Activated CD8-positive, alpha-beta T cell treated with anti-CD3 and anti-CD28 coated beads, Interleukin-2, amount 10 ng/mL, durations not matched to agents 7 days and 5 days (primary cell): ENCODE measurements around the gene SCARB1. TPM values are rescaled to one million over a fixed set of nuclear protein-coding genes. Genes with fewer than 3 reads are reported as not detected.
A peak's percentile ranks its signal among the peaks of the same experiment; 100 is the strongest.

Source experiments
- ATAC-seq: fragments of 150-1000 bp; cut with Tn5 transposase; one replicate; pipeline ENCODE4 v1.10.0; 2021; ENCODE audit warnings: moderate library complexity
- CTCF ChIA-PET: fragments of 350-600 bp; sonication (Branson Sonifier 250); formaldehyde crosslinking; loops from one replicate; lab custom pipeline; 2021; ENCODE audit warnings: antibody characterized with exemption; lab: Charles Lee
- POLR2A ChIA-PET: fragments of 350-600 bp; sonication (Branson Sonifier 250); formaldehyde crosslinking; loops from one replicate; lab custom pipeline; 2021; ENCODE audit warnings: antibody characterized with exemption; lab: Charles Lee
- DNase-seq: peaks from one replicate; pipeline ENCODE4 v3.0.0-alpha.2; 2020
- H3K27ac Mint-ChIP-seq: one replicate; pipeline ENCODE4 v1.8.0; 2021; ENCODE audit warnings: mild to moderate bottlenecking, mixed read lengths
- H3K27me3 Mint-ChIP-seq: one replicate; pipeline ENCODE4 v1.8.0; 2021; ENCODE audit warnings: low read depth, mixed read lengths
- H3K36me3 Mint-ChIP-seq: one replicate; pipeline ENCODE4 v1.8.0; 2021; ENCODE audit warnings: low read depth, mixed read lengths
- H3K4me1 Mint-ChIP-seq: one replicate; pipeline ENCODE4 v1.8.0; 2021; ENCODE audit warnings: low read depth, mixed read lengths
- H3K4me3 Mint-ChIP-seq: one replicate; pipeline ENCODE4 v1.8.0; 2021; ENCODE audit warnings: mild to moderate bottlenecking, mixed read lengths
- H3K9me3 Mint-ChIP-seq: one replicate; pipeline ENCODE4 v1.8.0; 2022; ENCODE audit warnings: mixed read lengths; ENCODE audit not compliant: insufficient read depth
- total RNA-seq, 2 experiments: library from RNA; stranded (reverse); gene quantifications; one replicate each; pipeline ENCODE4 v1.2.3, GENCODE V29; 2021

SCARB1 gene
- total RNA-seq, 2 experiments from 2014 or later = 12.5 to 14.6 TPM

- CTCF ChIA-PET = no interaction called here
Measured at GRCh38 chr12:124780336-124780735, 83.3 kb downstream of the SCARB1 start.

GRCh38 chr12:124779161-124780141 lies 84.2 kb downstream of the SCARB1 start:
- H3K27ac Mint-ChIP-seq = peak overlapping the region; percentile 55
- ChIA-PET CTCF (no interaction called here), POLR2A (no interaction called here)
- H3K9me3 Mint-ChIP-seq = no peaks in the 10 kb centered on the region
- ATAC-seq = no peak
- no peak overlapping the region for H3K4me3 Mint-ChIP-seq
- peaks cover 19% of the 10 kb centered on the region for H3K4me1 Mint-ChIP-seq
- H3K27me3 Mint-ChIP-seq = no peaks in the 10 kb centered on the region
- DNase-seq = no peak
- peaks cover 5% of the 10 kb centered on the region for H3K36me3 Mint-ChIP-seq

More at GRCh38 chr12:124780336-124780735, 83.3 kb downstream of the SCARB1 start:
- DNase-seq = no peak
- Mint-ChIP-seq H3K4me3 (no peak overlapping the region), H3K4me1 (peaks cover 11% of the 10 kb centered on the region), H3K36me3 (peaks cover 5% of the 10 kb centered on the region), H3K9me3 (no peaks in the 10 kb centered on the region), H3K27me3 (no peaks in the 10 kb centered on the region), H3K27ac (no peak overlapping the region)
- POLR2A ChIA-PET = no interaction called here
- ATAC-seq = no peak

GRCh38 chr12:124778411-124778810 lies 85.3 kb downstream of the SCARB1 start:
- Mint-ChIP-seq H3K4me1 (peaks cover 26% of the 10 kb centered on the region), H3K4me3 (no peak overlapping the region), H3K27ac (no peak overlapping the region), H3K36me3 (peaks cover 5% of the 10 kb centered on the region), H3K9me3 (no peaks in the 10 kb centered on the region), H3K27me3 (no peaks in the 10 kb centered on the region)
- DNase-seq (no peak), ATAC-seq (no peak)
- POLR2A ChIA-PET = no interaction called here
- CTCF ChIA-PET = no interaction called here

- no peaks in the 10 kb centered on the region for H3K9me3 Mint-ChIP-seq
- ATAC-seq = no peak
- ChIA-PET CTCF (no interaction called here), POLR2A (interaction anchor here (0.7 kb wide), 1 partner anchor 51 kb away, joined by 5 read pairs; no protein-coding TSS in a partner anchor)
- no peak overlapping the region for H3K27ac Mint-ChIP-seq
- DNase-seq = no peak
- H3K4me3 Mint-ChIP-seq = no peak overlapping the region
- peaks cover 5% of the 10 kb centered on the region for H3K36me3 Mint-ChIP-seq
- H3K4me1 Mint-ChIP-seq = peaks cover 27% of the 10 kb centered on the region
- H3K27me3 Mint-ChIP-seq = peaks cover 2% of the 10 kb centered on the region
Measured at GRCh38 chr12:124777399-124778372, 86.0 kb downstream of the SCARB1 start.

- H3K27me3 Mint-ChIP-seq = peaks cover 8% of the 10 kb centered on the region
- ChIA-PET POLR2A (no interaction called here), CTCF (interaction anchor here (1.2 kb wide), 1 partner anchor 131 kb away, joined by 3 read pairs; no protein-coding TSS in a partner anchor)
- H3K4me1 Mint-ChIP-seq = peaks cover 34% of the 10 kb centered on the region
- H3K27ac Mint-ChIP-seq = no peak overlapping the region
- no peaks in the 10 kb centered on the region for H3K9me3 Mint-ChIP-seq
- peaks cover 2% of the 10 kb centered on the region for H3K36me3 Mint-ChIP-seq
- DNase-seq (no peak), ATAC-seq (no peak)
- H3K4me3 Mint-ChIP-seq = no peak overlapping the region
Measured at GRCh38 chr12:124776125-124776513, 87.5 kb downstream of the SCARB1 start.

GRCh38 chr12:124774462-124775167 lies 89.0 kb downstream of the SCARB1 start:
- ATAC-seq (peak; percentile 89), DNase-seq (peak; percentile 82)
- Mint-ChIP-seq H3K36me3 (peaks cover 2% of the 10 kb centered on the region), H3K4me1 (peaks cover 34% of the 10 kb centered on the region), H3K27me3 (peaks cover 16% of the 10 kb centered on the region), H3K9me3 (no peaks in the 10 kb centered on the region), H3K27ac (peak overlapping the region; percentile 84), H3K4me3 (peak overlapping the region; percentile 67)
- ChIA-PET POLR2A (interaction anchor here (0.9 to 1.1 kb wide), 3 partner anchors 88 to 152 kb away, joined by 3 read pairs; no protein-coding TSS in a partner anchor), CTCF (interaction anchor here (0.9 to 2.4 kb wide), 11 partner anchors 9 to 768 kb away, joined by 3 to 15 read pairs (median 4); no protein-coding TSS in a partner anchor)

- POLR2A ChIA-PET = interaction anchor here (0.9 to 1.1 kb wide), 3 partner anchors 89 to 153 kb away, joined by 3 read pairs; no protein-coding TSS in a partner anchor
- H3K9me3 Mint-ChIP-seq = no peaks in the 10 kb centered on the region
- peak overlapping the region; percentile 67 for H3K4me3 Mint-ChIP-seq
- peaks cover 34% of the 10 kb centered on the region for H3K4me1 Mint-ChIP-seq
- H3K36me3 Mint-ChIP-seq = peaks cover 2% of the 10 kb centered on the region
- H3K27me3 Mint-ChIP-seq = peaks cover 18% of the 10 kb centered on the region
- H3K27ac Mint-ChIP-seq = peak overlapping the region; percentile 84
- peak; percentile 41 for DNase-seq
- ATAC-seq = no peak
- CTCF ChIA-PET = interaction anchor here (0.9 to 2.4 kb wide), 11 partner anchors 9 to 767 kb away, joined by 3 to 15 read pairs (median 4); no protein-coding TSS in a partner anchor
Measured at GRCh38 chr12:124774054-124774461, 89.6 kb downstream of the SCARB1 start.

GRCh38 chr12:124772289-124773170 lies 91.1 kb downstream of the SCARB1 start:
- Mint-ChIP-seq H3K27ac (peak overlapping the region; percentile 48), H3K9me3 (no peaks in the 10 kb centered on the region), H3K4me3 (no peak overlapping the region), H3K36me3 (peaks cover 2% of the 10 kb centered on the region), H3K4me1 (peaks cover 32% of the 10 kb centered on the region), H3K27me3 (peaks cover 18% of the 10 kb centered on the region)
- DNase-seq (no peak), ATAC-seq (no peak)
- ChIA-PET POLR2A (no interaction called here), CTCF (interaction anchor here (0.6 to 3.0 kb wide), 18 partner anchors 9 to 736 kb away, joined by 3 to 15 read pairs (median 4); no protein-coding TSS in a partner anchor)

GRCh38 chr12:124771462-124772288 lies 92.0 kb downstream of the SCARB1 start:
- peak overlapping the region; percentile 11 for H3K27ac Mint-ChIP-seq
- DNase-seq = peak; percentile 87
- H3K27me3 Mint-ChIP-seq = peaks cover 18% of the 10 kb centered on the region
- H3K9me3 Mint-ChIP-seq = no peaks in the 10 kb centered on the region
- POLR2A ChIA-PET = no interaction called here
- H3K4me1 Mint-ChIP-seq = peaks cover 41% of the 10 kb centered on the region
- CTCF ChIA-PET = interaction anchor here (0.6 to 3.0 kb wide), 18 partner anchors 9 to 787 kb away, joined by 3 to 12 read pairs (median 4); no protein-coding TSS in a partner anchor
- H3K4me3 Mint-ChIP-seq = peak overlapping the region; percentile 2
- peak; percentile 47 for ATAC-seq
- H3K36me3 Mint-ChIP-seq = no peaks in the 10 kb centered on the region
